HEK293 (cell line): ENCODE data around the gene CROCC.

Source experiments
- CTCF ChIA-PET: fragments of 350-600 bp; formaldehyde crosslinking; extraction: SDS; loops from one replicate; lab custom pipeline; 2021; ENCODE audit warnings: antibody characterized with exemption; lab: Yijun Ruan, JAX
- POLR2A ChIA-PET: fragments of 300-600 bp; formaldehyde crosslinking; extraction: SDS; loops from one replicate; lab custom pipeline; 2020; ENCODE audit warnings: antibody characterized with exemption, inconsistent platforms; lab: Yijun Ruan, JAX
- H3K27ac ChIP-seq: fragments of 200-500 bp; sonication (Bioruptor generic); 2 replicates; pipeline ENCODE4 v1.5.1; 2014; ENCODE audit warnings: low read depth, low read length, control low read depth, inconsistent platforms; ENCODE audit errors: extremely low read depth
- H3K36me3 ChIP-seq, 2 experiments: fragments of 200-500 bp in 1 of 2; sonication (Bioruptor generic) in 1 of 2; 1 replicate in 1 of 2; 2 replicates in 1 of 2; pipeline ENCODE4 v1.5.1; 2014 to 2017; ENCODE audit warnings: inconsistent platforms in 2 of 2, low read length in 2 of 2; ENCODE audit not compliant: control insufficient read depth in 2 of 2, insufficient read depth in 1 of 2
- H3K4me1 ChIP-seq: fragments of 200-500 bp; sonication (Bioruptor generic); 2 replicates; pipeline ENCODE4 v1.5.1; 2014; ENCODE audit warnings: mild to moderate bottlenecking, low read length, inconsistent platforms; ENCODE audit not compliant: control insufficient read depth, insufficient read depth
- H3K4me3 ChIP-seq: 2 replicates; pipeline ENCODE4 v1.5.1; 2011; ENCODE audit warnings: low read depth, mild to moderate bottlenecking, control low read depth, low read length, moderate library complexity
- H3K9me3 ChIP-seq: fragments of 200-500 bp; sonication (Bioruptor generic); 2 replicates; pipeline ENCODE4 v1.5.1; 2014; ENCODE audit warnings: low read depth, low read length, inconsistent platforms; ENCODE audit not compliant: control insufficient read depth, insufficient read depth
- BCL11B ChIP-seq: fragments of 450-650 bp; formaldehyde crosslinking; IDR thresholded peaks from 2 replicates; pipeline ENCODE4 v1.5.1; 2016; ENCODE audit warnings: low read depth, missing biosample characterization, missing genetic modification characterization
- ZBTB48 ChIP-seq: fragments of 450-650 bp; formaldehyde crosslinking; IDR thresholded peaks from 2 replicates; pipeline ENCODE4 v1.5.1; 2016; ENCODE audit warnings: missing biosample characterization, missing genetic modification characterization
- ZBTB7A ChIP-seq: fragments of 450-650 bp; formaldehyde crosslinking; IDR thresholded peaks from 2 replicates; pipeline ENCODE4 v1.5.1; 2016; ENCODE audit warnings: low read depth, missing biosample characterization, missing genetic modification characterization
- ZNF112 ChIP-seq: fragments of 450-650 bp; formaldehyde crosslinking; IDR thresholded peaks from 2 replicates; pipeline ENCODE4 v1.5.0; 2017; ENCODE audit warnings: missing biosample characterization, missing genetic modification characterization
- ZNF133 ChIP-seq: fragments of 450-650 bp; formaldehyde crosslinking; IDR thresholded peaks from 2 replicates; pipeline ENCODE4 v1.5.1; 2016; ENCODE audit warnings: missing biosample characterization, missing genetic modification characterization
- ZNF157 ChIP-seq: fragments of 450-650 bp; formaldehyde crosslinking; IDR thresholded peaks from 2 replicates; pipeline ENCODE4 v1.5.1; 2016; ENCODE audit warnings: missing biosample characterization, missing genetic modification characterization
- ZNF19 ChIP-seq: fragments of 450-650 bp; formaldehyde crosslinking; IDR thresholded peaks from 2 replicates; pipeline ENCODE4; 2016; ENCODE audit warnings: missing biosample characterization, missing genetic modification characterization, low read depth
- ZNF266 ChIP-seq: fragments of 450-650 bp; formaldehyde crosslinking; IDR thresholded peaks from 2 replicates; pipeline ENCODE4 v1.5.1; 2016; ENCODE audit warnings: missing biosample characterization, missing genetic modification characterization, low read depth
- ZNF274 ChIP-seq, 2 experiments: fragments of 200-500 bp in 1 of 2; fragments of 450-650 bp in 1 of 2; sonication (Bioruptor generic) in 1 of 2; formaldehyde crosslinking in 1 of 2; IDR thresholded peaks; 2 replicates each; pipeline versions ENCODE4 v1.5.1 to v1.6.1; 2014 to 2016; ENCODE audit warnings: borderline replicate concordance in 1 of 2, inconsistent platforms in 1 of 2, low read length in 1 of 2, missing biosample characterization in 1 of 2, missing genetic modification characterization in 1 of 2
- ZNF416 ChIP-seq: fragments of 450-650 bp; formaldehyde crosslinking; IDR thresholded peaks from 2 replicates; pipeline ENCODE4 v1.5.1; 2016; ENCODE audit warnings: missing biosample characterization, missing genetic modification characterization
- ZNF433 ChIP-seq: fragments of 450-650 bp; formaldehyde crosslinking; IDR thresholded peaks from 2 replicates; pipeline ENCODE4 v1.5.1; 2016; ENCODE audit warnings: missing biosample characterization, missing genetic modification characterization, low read depth
- ZNF560 ChIP-seq: fragments of 450-650 bp; formaldehyde crosslinking; IDR thresholded peaks from 2 replicates; pipeline ENCODE4 v1.5.1; 2017; ENCODE audit warnings: missing biosample characterization, missing genetic modification characterization, borderline replicate concordance
- ZNF596 ChIP-seq: fragments of 450-650 bp; IDR thresholded peaks from 2 replicates; pipeline ENCODE4 v1.5.0; 2018; ENCODE audit warnings: missing biosample characterization, mild to moderate bottlenecking, missing genetic modification characterization, moderate library complexity
- ZNF626 ChIP-seq: fragments of 450-650 bp; sonication (Bioruptor Pico); formaldehyde crosslinking; IDR thresholded peaks from 2 replicates; pipeline ENCODE4 v1.5.1; 2018; ENCODE audit warnings: missing biosample characterization, missing genetic modification characterization, inconsistent platforms
- ZNF629 ChIP-seq: fragments of 450-650 bp; formaldehyde crosslinking; IDR thresholded peaks from 2 replicates; pipeline ENCODE4 v1.5.1; 2017; ENCODE audit warnings: missing biosample characterization, missing genetic modification characterization
- ZNF76 ChIP-seq: fragments of 450-650 bp; formaldehyde crosslinking; IDR thresholded peaks from 2 replicates; pipeline ENCODE4; 2016; ENCODE audit warnings: low read depth, missing biosample characterization, missing genetic modification characterization, borderline replicate concordance
- ZNF785 ChIP-seq: fragments of 450-650 bp; formaldehyde crosslinking; IDR thresholded peaks from 2 replicates; pipeline ENCODE4 v1.5.1; 2016; ENCODE audit warnings: missing biosample characterization, missing genetic modification characterization
- ZSCAN16 ChIP-seq: fragments of 450-650 bp; formaldehyde crosslinking; IDR thresholded peaks from 2 replicates; pipeline ENCODE4 v1.5.1; 2016; ENCODE audit warnings: missing biosample characterization, missing genetic modification characterization
- TF ChIP-seq, protein P1 (sequence below): fragments of 450-650 bp; formaldehyde crosslinking; IDR thresholded peaks from 2 replicates; pipeline ENCODE4 v1.5.1; 2016; ENCODE audit warnings: missing biosample characterization, missing genetic modification characterization
- TF ChIP-seq, protein P2 (sequence below): fragments of 450-650 bp; formaldehyde crosslinking; IDR thresholded peaks from 2 replicates; pipeline ENCODE4 v1.5.1; 2017; ENCODE audit warnings: missing biosample characterization, mild to moderate bottlenecking, missing genetic modification characterization, moderate library complexity
- TF ChIP-seq, protein P3 (sequence below): fragments of 450-650 bp; formaldehyde crosslinking; IDR thresholded peaks from 2 replicates; pipeline ENCODE4 v1.5.1; 2016; ENCODE audit warnings: missing biosample characterization, missing genetic modification characterization, low read depth
- TF ChIP-seq, protein P4 (sequence below): fragments of 450-650 bp; formaldehyde crosslinking; IDR thresholded peaks from 2 replicates; pipeline ENCODE4 v1.5.1; 2016; ENCODE audit warnings: missing biosample characterization, missing genetic modification characterization, borderline replicate concordance

Gene CROCC

DNA sequence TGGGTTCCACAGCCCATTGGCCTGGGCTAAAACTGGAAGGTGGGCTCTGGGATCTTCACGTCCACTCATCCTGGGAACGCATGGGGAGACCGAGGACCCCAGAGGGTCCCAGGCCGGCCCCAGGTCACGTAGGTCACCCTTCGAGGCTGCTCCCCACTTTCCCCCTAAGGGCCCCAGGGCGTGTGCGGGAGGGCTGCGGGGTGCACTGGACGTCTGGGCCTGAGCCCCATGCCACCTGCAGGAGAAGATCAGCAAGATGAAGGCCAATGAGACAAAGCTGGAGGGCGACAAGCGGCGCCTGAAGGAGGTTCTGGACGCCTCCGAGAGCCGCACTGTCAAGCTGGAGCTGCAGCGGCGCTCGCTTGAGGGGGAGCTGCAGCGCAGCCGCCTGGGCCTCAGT lies 46.2 kb downstream of the CROCC start:
- TF ChIP-seq ZNF785 (tag by site-specific recombination) (no peak), BCL11B (tag by site-specific recombination) (no peak), ZBTB7A (tag by site-specific recombination) (no peak), ZSCAN16 (tag by site-specific recombination) (no peak), ZNF19 (tag by site-specific recombination) (no peak), ZNF274 (IDR thresholded peaks at IDR 0.05; ENCODE audit: low read length) (no peak), ZNF274 (tag by site-specific recombination; IDR thresholded peaks at IDR 0.05; ENCODE audit: borderline replicate concordance) (no peak), ZNF266 (tag by site-specific recombination) (no peak), ZNF76 (tag by site-specific recombination) (no peak), ZNF560 (tag by site-specific recombination) (no peak), ZNF157 (tag by site-specific recombination) (no peak), ZNF133 (tag by site-specific recombination) (no peak), ZNF596 (tag by site-specific recombination) (no peak), ZNF112 (tag by site-specific recombination) (no peak), ZNF629 (no peak), ZNF626 (tag by site-specific recombination) (no peak), ZBTB48 (tag by site-specific recombination) (no peak), ZNF433 (no peak)
- TF ChIP-seq, protein P1, sequence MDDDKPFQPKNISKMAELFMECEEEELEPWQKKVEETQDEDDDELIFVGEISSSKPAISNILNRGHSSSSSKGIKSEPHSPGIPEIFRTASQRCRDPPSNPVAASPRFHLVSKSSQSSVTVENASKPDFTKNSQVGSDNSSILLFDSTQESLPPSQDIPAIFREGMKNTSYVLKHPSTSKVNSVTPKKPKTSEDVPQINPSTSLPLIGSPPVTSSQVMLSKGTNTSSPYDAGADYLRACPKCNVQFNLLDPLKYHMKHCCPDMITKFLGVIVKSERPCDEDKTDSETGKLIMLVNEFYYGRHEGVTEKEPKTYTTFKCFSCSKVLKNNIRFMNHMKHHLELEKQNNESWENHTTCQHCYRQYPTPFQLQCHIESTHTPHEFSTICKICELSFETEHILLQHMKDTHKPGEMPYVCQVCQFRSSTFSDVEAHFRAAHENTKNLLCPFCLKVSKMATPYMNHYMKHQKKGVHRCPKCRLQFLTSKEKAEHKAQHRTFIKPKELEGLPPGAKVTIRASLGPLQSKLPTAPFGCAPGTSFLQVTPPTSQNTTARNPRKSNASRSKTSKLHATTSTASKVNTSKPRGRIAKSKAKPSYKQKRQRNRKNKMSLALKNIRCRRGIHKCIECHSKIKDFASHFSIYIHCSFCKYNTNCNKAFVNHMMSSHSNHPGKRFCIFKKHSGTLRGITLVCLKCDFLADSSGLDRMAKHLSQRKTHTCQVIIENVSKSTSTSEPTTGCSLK (tag by site-specific recombination), result no peak
- TF ChIP-seq, protein P2, sequence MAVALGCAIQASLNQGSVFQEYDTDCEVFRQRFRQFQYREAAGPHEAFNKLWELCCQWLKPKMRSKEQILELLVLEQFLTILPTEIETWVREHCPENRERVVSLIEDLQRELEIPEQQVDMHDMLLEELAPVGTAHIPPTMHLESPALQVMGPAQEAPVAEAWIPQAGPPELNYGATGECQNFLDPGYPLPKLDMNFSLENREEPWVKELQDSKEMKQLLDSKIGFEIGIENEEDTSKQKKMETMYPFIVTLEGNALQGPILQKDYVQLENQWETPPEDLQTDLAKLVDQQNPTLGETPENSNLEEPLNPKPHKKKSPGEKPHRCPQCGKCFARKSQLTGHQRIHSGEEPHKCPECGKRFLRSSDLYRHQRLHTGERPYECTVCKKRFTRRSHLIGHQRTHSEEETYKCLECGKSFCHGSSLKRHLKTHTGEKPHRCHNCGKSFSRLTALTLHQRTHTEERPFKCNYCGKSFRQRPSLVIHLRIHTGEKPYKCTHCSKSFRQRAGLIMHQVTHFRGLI, result no peak
- TF ChIP-seq, protein P3, sequence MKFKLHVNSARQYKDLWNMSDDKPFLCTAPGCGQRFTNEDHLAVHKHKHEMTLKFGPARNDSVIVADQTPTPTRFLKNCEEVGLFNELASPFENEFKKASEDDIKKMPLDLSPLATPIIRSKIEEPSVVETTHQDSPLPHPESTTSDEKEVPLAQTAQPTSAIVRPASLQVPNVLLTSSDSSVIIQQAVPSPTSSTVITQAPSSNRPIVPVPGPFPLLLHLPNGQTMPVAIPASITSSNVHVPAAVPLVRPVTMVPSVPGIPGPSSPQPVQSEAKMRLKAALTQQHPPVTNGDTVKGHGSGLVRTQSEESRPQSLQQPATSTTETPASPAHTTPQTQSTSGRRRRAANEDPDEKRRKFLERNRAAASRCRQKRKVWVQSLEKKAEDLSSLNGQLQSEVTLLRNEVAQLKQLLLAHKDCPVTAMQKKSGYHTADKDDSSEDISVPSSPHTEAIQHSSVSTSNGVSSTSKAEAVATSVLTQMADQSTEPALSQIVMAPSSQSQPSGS (tag by site-specific recombination), result no peak
- TF ChIP-seq, all 188 proteins: peak for 0
- ChIA-PET POLR2A (interaction anchor here (0.8 to 4.1 kb wide), 2 partner anchors 11 to 21 kb away, joined by 3 to 23 read pairs; partner anchors contain the start of gene MFAP2), CTCF (interaction anchor here (8.7 kb wide), 1 partner anchor 79 kb away, joined by 115 read pairs; no protein-coding TSS in a partner anchor)
- Histone ChIP-seq H3K9me3 (no peaks in the 10 kb centered on the region), H3K27ac (no peak overlapping the region; the same call in 1 of the 2 replicates), H3K4me1 (peaks cover 8% of the 10 kb centered on the region; the same call in 1 of the 2 replicates), H3K4me3 (no peak overlapping the region), H3K36me3 (peaks cover 3 to 70% of the 10 kb centered on the region in 2 experiments; a peak in 2 of 3 replicates)

DNA sequence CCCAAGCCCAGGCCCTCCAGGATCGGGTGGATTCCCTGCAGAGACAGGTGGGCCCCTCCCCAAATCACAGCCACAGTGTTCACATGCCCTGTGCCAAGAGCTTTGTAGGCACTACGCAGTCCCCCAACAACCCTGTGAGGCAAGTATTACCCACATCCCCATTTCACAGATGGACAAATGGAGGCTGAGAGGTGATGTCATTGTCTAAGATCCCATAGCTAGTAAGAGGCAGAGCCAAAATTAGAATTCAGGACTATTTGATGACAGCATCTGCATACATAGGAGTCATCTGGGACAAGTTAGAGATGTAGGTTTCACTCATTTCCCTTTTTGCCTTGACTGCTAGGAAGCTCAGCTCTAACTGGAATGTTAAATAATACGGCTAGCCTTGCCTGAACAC lies 46.6 kb downstream of the CROCC start:
- peaks cover 3 to 74% of the 10 kb centered on the region in 2 experiments; a peak in 2 of 3 replicates for H3K36me3 ChIP-seq
- peaks cover 8% of the 10 kb centered on the region; the same call in 1 of the 2 replicates for H3K4me1 ChIP-seq
- no peaks in the 10 kb centered on the region for H3K9me3 ChIP-seq
- no peak overlapping the region for H3K4me3 ChIP-seq
- POLR2A ChIA-PET, result interaction anchor here (4.1 kb wide), 1 partner anchor 10 kb away, joined by 23 read pairs; the partner anchor contains the start of gene MFAP2
- CTCF ChIA-PET, result interaction anchor here (1.2 kb wide), 1 partner anchor 8 kb away, joined by 3 read pairs; no protein-coding TSS in a partner anchor
- no peak overlapping the region for H3K27ac ChIP-seq
- TF ChIP-seq, protein P3 (tag by site-specific recombination), result peak; percentile 84
- TF ChIP-seq ZNF133 (tag by site-specific recombination) (no peak), ZNF416 (tag by site-specific recombination) (no peak)
- TF ChIP-seq, protein P4, sequence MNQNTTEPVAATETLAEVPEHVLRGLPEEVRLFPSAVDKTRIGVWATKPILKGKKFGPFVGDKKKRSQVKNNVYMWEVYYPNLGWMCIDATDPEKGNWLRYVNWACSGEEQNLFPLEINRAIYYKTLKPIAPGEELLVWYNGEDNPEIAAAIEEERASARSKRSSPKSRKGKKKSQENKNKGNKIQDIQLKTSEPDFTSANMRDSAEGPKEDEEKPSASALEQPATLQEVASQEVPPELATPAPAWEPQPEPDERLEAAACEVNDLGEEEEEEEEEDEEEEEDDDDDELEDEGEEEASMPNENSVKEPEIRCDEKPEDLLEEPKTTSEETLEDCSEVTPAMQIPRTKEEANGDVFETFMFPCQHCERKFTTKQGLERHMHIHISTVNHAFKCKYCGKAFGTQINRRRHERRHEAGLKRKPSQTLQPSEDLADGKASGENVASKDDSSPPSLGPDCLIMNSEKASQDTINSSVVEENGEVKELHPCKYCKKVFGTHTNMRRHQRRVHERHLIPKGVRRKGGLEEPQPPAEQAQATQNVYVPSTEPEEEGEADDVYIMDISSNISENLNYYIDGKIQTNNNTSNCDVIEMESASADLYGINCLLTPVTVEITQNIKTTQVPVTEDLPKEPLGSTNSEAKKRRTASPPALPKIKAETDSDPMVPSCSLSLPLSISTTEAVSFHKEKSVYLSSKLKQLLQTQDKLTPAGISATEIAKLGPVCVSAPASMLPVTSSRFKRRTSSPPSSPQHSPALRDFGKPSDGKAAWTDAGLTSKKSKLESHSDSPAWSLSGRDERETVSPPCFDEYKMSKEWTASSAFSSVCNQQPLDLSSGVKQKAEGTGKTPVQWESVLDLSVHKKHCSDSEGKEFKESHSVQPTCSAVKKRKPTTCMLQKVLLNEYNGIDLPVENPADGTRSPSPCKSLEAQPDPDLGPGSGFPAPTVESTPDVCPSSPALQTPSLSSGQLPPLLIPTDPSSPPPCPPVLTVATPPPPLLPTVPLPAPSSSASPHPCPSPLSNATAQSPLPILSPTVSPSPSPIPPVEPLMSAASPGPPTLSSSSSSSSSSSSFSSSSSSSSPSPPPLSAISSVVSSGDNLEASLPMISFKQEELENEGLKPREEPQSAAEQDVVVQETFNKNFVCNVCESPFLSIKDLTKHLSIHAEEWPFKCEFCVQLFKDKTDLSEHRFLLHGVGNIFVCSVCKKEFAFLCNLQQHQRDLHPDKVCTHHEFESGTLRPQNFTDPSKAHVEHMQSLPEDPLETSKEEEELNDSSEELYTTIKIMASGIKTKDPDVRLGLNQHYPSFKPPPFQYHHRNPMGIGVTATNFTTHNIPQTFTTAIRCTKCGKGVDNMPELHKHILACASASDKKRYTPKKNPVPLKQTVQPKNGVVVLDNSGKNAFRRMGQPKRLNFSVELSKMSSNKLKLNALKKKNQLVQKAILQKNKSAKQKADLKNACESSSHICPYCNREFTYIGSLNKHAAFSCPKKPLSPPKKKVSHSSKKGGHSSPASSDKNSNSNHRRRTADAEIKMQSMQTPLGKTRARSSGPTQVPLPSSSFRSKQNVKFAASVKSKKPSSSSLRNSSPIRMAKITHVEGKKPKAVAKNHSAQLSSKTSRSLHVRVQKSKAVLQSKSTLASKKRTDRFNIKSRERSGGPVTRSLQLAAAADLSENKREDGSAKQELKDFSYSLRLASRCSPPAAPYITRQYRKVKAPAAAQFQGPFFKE (tag by site-specific recombination), result no peak
